Stimulated activated CD8-positive, alpha-beta memory T cell treated with anti-CD3 and anti-CD28 coated beads, Interleukin-4, amount 100 ng/mL, for 4 hours (primary cell): Measurements from ENCODE around the gene PGC.

Source experiments
- DNase-seq, 2 donors: peaks; one replicate each; pipeline ENCODE4 v3.0.0-alpha.2; 2020; ENCODE audit warnings: low read depth in 2 of 2, low spot score in 1 of 2

Gene PGC

GRCh38 chr6:41702089-41702745, 45.0 kb downstream of the PGC start:
- no peak for DNase-seq

GRCh38 chr6:41700463-41701347, 46.5 kb downstream of the PGC start:
- DNase-seq: no peak

DNA sequence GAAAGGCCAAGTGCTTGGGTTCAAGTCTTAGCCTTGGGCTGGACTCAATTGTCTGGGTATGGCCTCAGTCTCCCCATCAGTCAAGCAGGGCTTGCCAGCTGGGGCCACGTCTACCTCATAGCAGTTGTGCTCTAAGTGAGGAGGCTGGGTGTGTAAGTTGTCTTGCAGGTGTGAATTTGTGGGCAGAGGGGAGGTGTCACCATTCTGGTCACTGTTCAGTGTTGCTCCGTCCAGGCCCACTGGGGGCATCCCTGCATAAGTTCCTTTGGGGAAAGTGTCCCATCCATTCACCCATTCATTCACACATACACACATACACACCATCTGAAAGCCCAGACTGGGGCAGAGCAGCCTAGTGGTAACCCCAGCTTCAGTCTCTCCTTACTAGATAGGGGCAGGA, 48.1 kb downstream of the PGC start:
- no peak for DNase-seq

DNA sequence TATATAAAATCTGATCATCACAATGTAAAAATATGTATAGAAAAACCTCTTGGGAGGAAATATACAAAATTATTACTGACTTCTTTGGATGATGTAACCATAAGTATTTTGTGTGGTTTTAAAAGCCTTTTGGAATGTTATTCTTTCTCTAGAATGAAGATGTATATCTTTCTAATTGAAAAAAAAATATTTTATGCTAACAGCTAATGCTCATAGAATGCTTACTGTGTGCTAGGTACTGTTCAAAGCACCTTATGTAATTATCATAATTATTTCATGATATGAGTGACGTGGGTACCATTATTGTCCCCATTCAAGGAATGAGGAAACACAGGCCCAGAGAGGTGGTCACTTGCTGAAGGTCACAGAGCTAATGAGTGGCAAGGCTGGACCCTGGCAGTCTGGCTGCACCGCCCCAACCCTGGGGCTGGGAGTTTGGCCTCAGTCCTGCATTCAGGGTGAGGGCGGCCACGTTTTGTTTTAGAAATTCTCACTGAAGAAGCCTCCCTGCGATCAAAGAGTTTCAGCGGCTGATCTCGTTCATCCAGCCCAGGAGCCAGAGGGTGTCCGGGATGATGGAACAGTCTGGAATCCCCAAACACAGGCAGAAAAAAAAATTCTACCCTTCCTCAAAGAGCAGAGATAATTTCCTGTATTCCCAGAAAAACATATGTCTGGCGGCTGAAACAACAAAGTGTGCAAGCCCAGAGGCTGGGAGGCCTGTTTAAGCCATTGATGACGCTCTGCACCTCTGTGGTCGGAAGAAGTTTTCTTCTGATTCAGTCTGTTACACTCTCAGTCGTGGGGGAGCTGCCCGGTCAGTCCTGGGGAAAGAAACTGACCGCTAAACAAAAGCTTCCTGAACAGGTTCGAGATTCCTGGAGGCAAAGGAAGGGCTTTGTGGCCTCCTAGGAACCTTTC, 49.1 kb downstream of the PGC start:
- DNase-seq: no peak

- DNase-seq: no peak
Observed at GRCh38 chr6:41696788-41697187, 50.4 kb downstream of the PGC start.

DNA sequence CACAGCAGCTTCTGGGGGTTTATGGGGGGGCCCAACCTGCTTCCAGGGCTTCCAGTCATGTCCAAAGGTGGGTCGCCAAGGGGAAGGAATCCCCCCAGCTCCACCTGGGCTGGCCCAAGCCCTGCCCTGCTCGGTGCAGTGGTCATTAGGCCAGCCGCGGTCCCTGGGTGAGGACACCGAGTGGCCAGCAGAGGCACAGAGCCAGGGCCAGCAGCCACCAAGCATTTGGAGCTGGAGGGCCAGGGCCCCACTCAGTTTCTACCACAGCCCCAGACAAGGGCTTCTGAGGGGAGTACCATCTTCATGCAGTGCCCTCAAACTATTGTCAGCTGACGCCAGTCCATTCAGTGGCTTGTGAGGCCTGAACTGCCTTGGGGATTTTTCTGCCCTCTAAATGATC, 51.4 kb downstream of the PGC start:
- no peak for DNase-seq

GRCh38 chr6:41694815-41695526, 52.2 kb downstream of the PGC start:
- DNase-seq: no peak

- DNase-seq: no peak
Observed at GRCh38 chr6:41693281-41694240, 53.6 kb downstream of the PGC start.

GRCh38 chr6:41692730-41693129, 54.5 kb downstream of the PGC start:
- DNase-seq: no peak

DNA sequence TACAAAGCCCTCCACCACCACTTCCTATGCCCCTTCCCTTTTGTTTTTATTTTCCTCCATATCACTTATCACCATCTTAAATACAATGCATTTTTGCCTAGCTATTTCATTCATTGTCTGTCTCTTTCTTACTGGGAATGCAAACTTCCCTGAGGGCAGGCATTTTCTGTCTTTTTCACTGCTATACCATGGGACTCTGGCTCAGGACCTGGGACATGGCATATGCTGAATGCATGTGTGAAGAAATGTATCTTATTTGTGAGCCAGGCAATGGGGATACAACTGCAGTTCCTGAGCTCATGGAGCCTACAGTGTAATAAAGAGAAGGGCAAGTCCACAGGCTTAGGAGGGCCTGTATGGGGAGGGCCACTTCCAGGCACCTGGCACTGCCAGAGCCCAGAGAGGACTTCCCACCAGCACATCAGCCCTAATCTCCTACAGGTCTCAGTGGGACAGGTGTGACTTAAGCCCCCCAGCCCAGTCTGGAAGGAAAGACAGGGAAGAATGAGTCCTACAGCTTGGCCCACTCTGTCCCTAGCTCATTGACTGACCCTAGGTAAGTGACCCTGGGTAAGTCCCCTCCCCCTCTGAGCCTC, 55.0 kb downstream of the PGC start:
- DNase-seq: no peak

GRCh38 chr6:41691426-41692079, 55.6 kb downstream of the PGC start:
- DNase-seq: no peak

- no peak for DNase-seq
Observed at GRCh38 chr6:41690541-41691330, 56.5 kb downstream of the PGC start.

GRCh38 chr6:41689171-41690008, 57.8 kb downstream of the PGC start:
- DNase-seq: no peak

GRCh38 chr6:41688256-41688965, 58.8 kb downstream of the PGC start:
- no peak for DNase-seq

GRCh38 chr6:41687501-41688175, 59.6 kb downstream of the PGC start:
- DNase-seq: no peak
